ENCODE results near the gene AGXT.

AGXT gene

DNA sequence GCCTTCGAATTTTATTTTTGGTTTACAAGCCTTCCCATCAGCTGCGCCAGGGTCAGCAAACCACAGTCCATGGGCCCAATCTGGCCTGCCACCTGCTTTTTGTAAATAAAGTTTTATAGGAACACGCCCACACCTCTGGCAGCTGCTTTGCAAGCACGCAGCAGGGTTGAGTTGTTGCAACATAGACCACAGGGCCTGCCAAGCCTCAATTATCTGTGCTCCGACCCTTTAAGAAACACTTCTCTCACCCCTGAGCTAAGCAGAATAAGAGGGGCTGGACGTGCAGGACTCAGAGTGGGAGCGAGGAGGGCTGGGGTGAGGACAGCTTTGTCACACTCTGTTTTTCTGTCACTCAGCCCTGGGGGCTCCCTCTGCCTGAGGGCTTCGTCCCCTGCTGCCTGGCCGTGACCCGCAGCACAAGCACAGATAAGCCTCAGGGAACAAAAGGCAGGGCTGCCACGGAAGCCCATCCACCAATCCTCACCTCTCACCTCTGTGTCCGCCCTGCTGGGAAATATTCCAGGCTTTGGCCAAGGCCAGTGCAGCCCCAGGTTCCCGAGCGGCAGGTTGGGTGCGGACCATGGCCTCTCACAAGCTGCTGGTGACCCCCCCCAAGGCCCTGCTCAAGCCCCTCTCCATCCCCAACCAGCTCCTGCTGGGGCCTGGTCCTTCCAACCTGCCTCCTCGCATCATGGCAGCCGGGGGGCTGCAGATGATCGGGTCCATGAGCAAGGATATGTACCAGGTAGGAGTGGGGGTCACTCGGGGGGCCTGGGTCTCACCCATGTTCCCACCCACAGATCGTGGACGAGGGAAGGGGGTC, at the start of gene AGXT:
Gene AGXT, plus strand, starts transcription at position 539 of the 823 bp plus-strand sequence. Its CDS starts 42 bp downstream, at position 581.
- no peak within 1 kb of the TSS for H3K27ac ChIP-seq (ENCODE audit: low read depth, low read length)
- H3K27me3 ChIP-seq (ENCODE audit: insufficient read depth, low read length), result peaks cover 15% of the 10 kb centered on the region
- H3K36me3 ChIP-seq (ENCODE audit: insufficient read depth, low read length), result no peaks in the 10 kb centered on the region
- no peaks in the 10 kb centered on the region for H3K4me1 ChIP-seq (ENCODE audit: control insufficient read depth, insufficient read depth, low read length, unreplicated experiment)
- no peak within 1 kb of the TSS for H2AFZ ChIP-seq (ENCODE audit: low read length, unreplicated experiment)
- H3K4me3 ChIP-seq (ENCODE audit: low read depth, low read length), result no peak within 1 kb of the TSS
- no peaks in the 10 kb centered on the region for H3K79me2 ChIP-seq (ENCODE audit: control insufficient read depth, insufficient read depth, low read length, unreplicated experiment)

DNA sequence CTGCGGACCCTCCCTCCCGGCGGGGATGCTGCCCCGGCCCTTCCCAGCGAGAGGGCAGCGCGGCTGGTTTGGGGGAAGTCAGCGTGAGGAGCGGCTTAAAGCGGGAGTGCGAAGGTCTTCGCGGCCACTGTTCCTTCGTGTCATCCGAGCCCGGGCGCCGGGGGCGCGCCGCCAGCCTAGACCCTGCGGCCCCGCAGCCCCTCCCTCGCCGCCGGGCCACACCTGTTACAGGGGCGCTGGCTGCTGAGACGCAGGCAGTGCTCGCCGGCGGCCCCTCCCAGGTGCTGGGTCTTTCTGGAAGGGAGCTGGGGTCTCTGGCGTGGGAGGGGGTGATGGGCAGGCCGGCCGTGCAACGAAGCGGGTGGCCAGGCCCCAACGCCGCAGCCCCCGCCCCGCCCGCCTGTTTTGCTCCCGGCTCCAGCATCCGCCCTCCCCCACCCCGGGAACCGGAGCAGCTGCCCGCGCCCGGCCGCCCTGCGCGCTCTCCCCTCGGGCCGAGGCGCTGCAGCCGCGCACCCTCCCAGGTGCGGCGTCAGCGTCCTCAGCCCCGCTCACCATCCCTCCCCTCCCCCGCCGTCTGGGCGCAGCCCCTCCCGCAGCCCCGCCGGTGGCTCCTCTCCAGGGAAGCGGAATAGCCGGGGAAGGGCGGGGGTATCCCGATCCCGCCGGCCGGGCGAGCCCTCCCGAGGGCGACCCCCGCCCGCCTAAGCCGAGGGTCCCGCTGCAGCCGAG, 49.3 kb upstream of the AGXT start:
- Histone ChIP-seq H3K4me3 (ENCODE audit: low read depth, low read length) (0 out of 2 replicates have a peak overlapping the region, but pooled peaks have one; percentile 33), H3K27ac (ENCODE audit: low read depth, low read length) (no peak overlapping the region), H3K79me2 (ENCODE audit: control insufficient read depth, insufficient read depth, low read length, unreplicated experiment) (no peaks in the 10 kb centered on the region), H3K27me3 (ENCODE audit: insufficient read depth, low read length) (peaks cover 62% of the 10 kb centered on the region), H3K36me3 (ENCODE audit: insufficient read depth, low read length) (no peaks in the 10 kb centered on the region), H3K4me1 (ENCODE audit: control insufficient read depth, insufficient read depth, low read length, unreplicated experiment) (no peaks in the 10 kb centered on the region), H2AFZ (ENCODE audit: low read length, unreplicated experiment) (no peak overlapping the region)

DNA sequence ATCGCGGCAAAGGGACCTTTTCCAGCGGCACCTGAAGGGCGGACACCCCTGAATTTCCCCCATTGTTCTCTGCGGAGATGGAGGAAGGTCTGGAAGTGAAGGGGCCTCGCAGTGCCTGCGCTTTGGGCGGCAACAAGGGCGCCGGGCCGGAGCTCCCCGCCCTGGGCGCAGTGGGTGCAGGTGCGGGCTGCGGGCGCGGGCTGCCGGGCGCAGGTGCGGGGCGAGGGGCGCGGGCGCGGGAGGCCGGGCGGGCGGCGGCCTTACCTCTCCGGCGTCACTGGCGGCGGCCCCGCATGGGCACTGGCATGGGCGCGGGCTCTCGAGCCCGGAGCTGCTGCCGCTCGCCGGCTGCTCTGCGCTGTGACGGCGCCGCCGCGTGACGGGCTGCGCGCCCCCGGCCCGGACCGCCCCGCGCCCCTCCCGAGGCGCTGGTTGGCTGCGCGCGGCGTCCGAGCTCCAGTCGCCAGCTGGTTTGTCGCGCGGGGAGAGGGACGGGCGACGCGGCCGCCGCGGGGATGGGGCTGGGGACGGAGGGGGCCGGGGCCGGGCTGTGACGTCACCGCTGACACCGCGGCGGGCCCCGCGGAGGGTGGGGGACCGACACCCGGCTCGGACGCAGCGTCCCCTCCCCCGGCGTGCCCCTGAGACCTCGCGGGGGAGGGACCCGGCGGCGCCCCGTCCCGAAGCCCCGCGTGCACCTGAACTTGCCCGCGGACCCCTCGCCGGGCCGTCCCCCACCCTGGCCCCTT, 48.6 kb upstream of the AGXT start, which contains the start of gene KIF1A:
Gene KIF1A, minus strand, starts transcription at position 362 of the 749 bp plus-strand sequence. CDS start 22,467 bp downstream, outside the sequence.
- Histone ChIP-seq H3K79me2 (ENCODE audit: control insufficient read depth, insufficient read depth, low read length, unreplicated experiment) (no peaks in the 10 kb centered on the region), H3K36me3 (ENCODE audit: insufficient read depth, low read length) (no peaks in the 10 kb centered on the region), H3K4me1 (ENCODE audit: control insufficient read depth, insufficient read depth, low read length, unreplicated experiment) (no peaks in the 10 kb centered on the region), H3K27me3 (ENCODE audit: insufficient read depth, low read length) (peaks cover 69% of the 10 kb centered on the region), H3K27ac (ENCODE audit: low read depth, low read length) (no peak within 1 kb of the TSS), H2AFZ (ENCODE audit: low read length, unreplicated experiment) (no peak within 1 kb of the TSS), H3K4me3 (ENCODE audit: low read depth, low read length) (peak within 1 kb of the TSS; percentile 33; the same call in 1 of the 2 replicates)

DNA sequence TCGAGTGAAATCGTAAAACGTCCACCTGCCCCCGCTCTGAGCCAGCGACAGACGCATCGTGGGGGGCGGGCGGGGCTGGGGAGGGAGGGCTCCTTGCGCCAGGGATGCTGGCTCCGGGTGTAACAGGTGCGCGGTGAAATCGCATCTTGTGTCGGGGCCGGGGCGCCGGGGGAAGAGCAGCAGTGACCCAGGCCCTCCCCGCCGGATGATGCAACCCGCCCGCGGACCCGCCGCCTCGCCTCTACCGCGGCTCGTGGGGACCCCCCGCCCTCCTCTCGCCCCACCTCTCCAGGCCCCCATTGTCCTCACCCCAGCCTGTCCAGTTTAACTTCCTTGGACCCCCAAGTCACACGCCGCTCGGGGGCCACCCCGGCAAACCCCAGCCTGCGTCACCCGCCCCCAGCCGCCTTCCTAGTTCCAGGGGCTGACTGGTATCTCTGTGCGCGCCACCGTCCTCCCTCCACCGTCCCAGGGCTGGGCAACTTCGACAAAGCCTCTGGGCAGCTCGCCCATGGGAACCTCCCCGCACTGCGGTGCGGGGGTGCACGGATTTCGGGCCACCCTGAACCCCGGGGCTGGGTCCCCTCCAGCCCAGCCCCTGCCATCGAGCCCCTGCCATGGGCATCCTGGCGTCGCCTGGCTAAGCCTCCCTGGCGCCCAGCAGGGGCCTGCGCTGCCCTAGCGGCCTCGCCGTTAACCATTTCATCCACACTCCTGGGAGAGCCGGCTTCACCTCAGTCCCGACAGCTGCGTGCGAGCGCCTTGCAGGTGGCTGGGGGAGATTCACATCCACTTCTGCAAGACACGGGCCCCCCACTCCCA, 47.8 kb upstream of the AGXT start:
- Histone ChIP-seq H3K79me2 (ENCODE audit: control insufficient read depth, insufficient read depth, low read length, unreplicated experiment) (no peaks in the 10 kb centered on the region), H3K4me1 (ENCODE audit: control insufficient read depth, insufficient read depth, low read length, unreplicated experiment) (no peaks in the 10 kb centered on the region), H3K4me3 (ENCODE audit: low read depth, low read length) (peak overlapping the region; percentile 33; the same call in 1 of the 2 replicates), H3K27ac (ENCODE audit: low read depth, low read length) (no peak overlapping the region), H2AFZ (ENCODE audit: low read length, unreplicated experiment) (no peak overlapping the region), H3K36me3 (ENCODE audit: insufficient read depth, low read length) (no peaks in the 10 kb centered on the region), H3K27me3 (ENCODE audit: insufficient read depth, low read length) (peaks cover 77% of the 10 kb centered on the region)

DNA sequence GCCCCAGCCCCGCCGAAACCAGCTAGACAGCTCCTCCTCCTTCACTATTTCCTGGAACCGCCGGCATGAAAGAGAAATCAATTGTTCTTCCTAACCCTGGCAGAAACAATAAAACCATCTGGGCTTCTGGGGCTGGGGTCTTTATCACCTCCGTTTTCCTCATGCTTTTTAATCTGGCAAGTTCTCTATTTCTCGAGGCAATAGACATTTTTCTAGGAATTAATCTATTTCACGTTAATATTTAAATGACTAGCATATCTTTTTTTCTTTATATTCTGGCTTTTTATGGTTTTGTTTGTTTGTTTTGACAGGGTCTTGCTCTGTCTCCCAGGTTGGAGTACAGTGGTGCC, 47.2 kb upstream of the AGXT start:
- H3K4me3 ChIP-seq (ENCODE audit: low read depth, low read length), result peak overlapping the region; percentile 33; the same call in 1 of the 2 replicates
- no peak overlapping the region for H3K27ac ChIP-seq (ENCODE audit: low read depth, low read length)
- no peaks in the 10 kb centered on the region for H3K79me2 ChIP-seq (ENCODE audit: control insufficient read depth, insufficient read depth, low read length, unreplicated experiment)
- peaks cover 83% of the 10 kb centered on the region for H3K27me3 ChIP-seq (ENCODE audit: insufficient read depth, low read length)
- H3K4me1 ChIP-seq (ENCODE audit: control insufficient read depth, insufficient read depth, low read length, unreplicated experiment), result no peaks in the 10 kb centered on the region
- no peak overlapping the region for H2AFZ ChIP-seq (ENCODE audit: low read length, unreplicated experiment)
- no peaks in the 10 kb centered on the region for H3K36me3 ChIP-seq (ENCODE audit: insufficient read depth, low read length)

DNA sequence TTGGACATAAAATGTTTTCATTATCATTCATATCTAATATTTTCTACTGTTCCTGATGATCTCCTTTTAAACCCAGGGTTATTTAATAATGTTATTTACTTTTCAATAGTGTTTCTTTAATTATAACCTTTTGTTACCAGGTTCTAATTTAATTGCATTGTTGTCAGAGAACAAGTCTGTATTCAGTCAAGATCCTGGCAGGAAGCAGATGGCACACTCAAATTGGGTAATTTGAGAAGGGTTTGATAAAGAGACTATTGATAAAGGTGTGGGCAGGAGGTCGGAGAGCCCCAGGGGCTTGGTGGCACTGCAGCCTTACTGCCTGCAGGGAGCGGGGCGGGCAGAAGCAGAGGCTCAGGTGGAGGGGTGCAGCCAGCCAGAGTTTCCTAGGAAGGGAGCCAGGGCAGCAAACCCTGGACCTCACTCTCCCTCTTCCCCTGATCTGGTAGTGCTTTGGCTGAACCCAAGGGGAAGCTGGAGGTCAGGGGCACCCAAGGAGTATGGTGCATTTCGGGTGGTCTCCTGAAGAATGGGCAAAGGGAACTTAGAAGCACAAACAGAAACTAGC, 46.3 kb upstream of the AGXT start:
- Histone ChIP-seq H3K27me3 (ENCODE audit: insufficient read depth, low read length) (peaks cover 92% of the 10 kb centered on the region), H3K4me1 (ENCODE audit: control insufficient read depth, insufficient read depth, low read length, unreplicated experiment) (no peaks in the 10 kb centered on the region), H3K36me3 (ENCODE audit: insufficient read depth, low read length) (no peaks in the 10 kb centered on the region), H3K27ac (ENCODE audit: low read depth, low read length) (no peak overlapping the region), H2AFZ (ENCODE audit: low read length, unreplicated experiment) (no peak overlapping the region), H3K4me3 (ENCODE audit: low read depth, low read length) (no peak overlapping the region), H3K79me2 (ENCODE audit: control insufficient read depth, insufficient read depth, low read length, unreplicated experiment) (no peaks in the 10 kb centered on the region)

DNA sequence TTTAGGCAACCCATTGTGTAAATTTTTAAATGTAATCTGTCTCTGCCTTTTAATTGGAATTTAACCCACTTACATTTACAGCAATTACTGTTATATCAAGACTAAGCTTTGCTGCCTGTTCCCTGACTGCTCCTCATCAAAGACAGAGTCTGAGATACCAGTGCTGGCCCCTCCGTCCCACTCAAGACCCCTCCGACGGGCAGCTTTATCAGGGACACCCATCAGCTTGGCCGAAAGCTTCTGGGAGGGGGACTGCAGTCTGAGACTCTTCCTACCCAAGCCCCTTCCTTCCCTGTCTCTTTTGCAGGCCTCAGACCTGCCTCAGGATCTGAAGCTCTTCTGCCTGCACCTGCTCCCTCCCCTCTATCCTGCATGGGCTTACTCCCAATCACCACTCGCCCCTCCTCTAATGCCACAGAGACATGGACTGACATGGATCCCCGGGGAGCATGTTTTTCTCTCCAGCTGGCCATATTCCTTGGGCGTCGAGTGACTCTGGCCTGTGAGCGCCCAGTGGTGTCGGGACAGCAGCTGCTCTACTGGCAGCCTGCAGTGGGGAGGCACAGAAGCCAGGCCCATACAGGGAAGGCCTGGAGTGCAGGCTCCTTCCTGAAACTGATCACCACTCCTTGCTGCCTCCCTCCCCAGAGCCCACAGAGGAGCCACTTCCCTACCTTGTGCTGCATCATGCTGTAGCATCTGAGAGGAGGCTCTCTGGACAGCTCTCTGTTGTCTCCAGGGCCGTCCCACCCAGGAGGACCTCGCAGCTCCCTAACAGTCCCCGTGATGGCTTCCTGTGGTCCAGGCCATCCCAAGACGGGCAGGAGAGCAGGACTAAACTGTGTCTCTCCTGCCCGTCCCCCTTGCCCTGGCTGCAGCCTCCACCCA, 44.9 kb upstream of the AGXT start:
- no peak overlapping the region for H3K4me3 ChIP-seq (ENCODE audit: low read depth, low read length)
- no peaks in the 10 kb centered on the region for H3K36me3 ChIP-seq (ENCODE audit: insufficient read depth, low read length)
- H3K27ac ChIP-seq (ENCODE audit: low read depth, low read length), result no peak overlapping the region
- H3K4me1 ChIP-seq (ENCODE audit: control insufficient read depth, insufficient read depth, low read length, unreplicated experiment), result no peaks in the 10 kb centered on the region
- no peak overlapping the region for H2AFZ ChIP-seq (ENCODE audit: low read length, unreplicated experiment)
- peaks cover 97% of the 10 kb centered on the region for H3K27me3 ChIP-seq (ENCODE audit: insufficient read depth, low read length)
- H3K79me2 ChIP-seq (ENCODE audit: control insufficient read depth, insufficient read depth, low read length, unreplicated experiment), result no peaks in the 10 kb centered on the region

DNA sequence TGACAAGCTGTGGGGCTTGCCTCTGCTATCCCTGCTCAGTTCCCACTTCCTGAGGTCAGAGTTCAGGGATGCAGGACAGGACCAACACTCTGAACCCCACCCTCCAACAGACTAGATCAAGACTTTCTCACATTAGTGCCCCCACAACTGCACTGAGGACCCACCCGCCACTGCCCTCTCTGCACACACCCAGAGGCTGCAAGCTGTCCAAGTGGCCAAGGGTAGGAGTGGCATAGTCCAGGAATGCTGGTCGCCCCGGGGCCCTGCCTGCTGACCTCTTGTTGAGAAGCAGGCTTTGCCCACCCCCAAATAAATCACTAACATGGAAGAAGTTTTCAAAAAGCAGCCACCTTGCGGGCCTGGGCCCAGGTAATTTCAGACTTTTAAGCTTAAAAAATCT, 43.1 kb upstream of the AGXT start:
- H3K27ac ChIP-seq (ENCODE audit: low read depth, low read length), result no peak overlapping the region
- peaks cover 99% of the 10 kb centered on the region for H3K27me3 ChIP-seq (ENCODE audit: insufficient read depth, low read length)
- H3K4me1 ChIP-seq (ENCODE audit: control insufficient read depth, insufficient read depth, low read length, unreplicated experiment), result no peaks in the 10 kb centered on the region
- H2AFZ ChIP-seq (ENCODE audit: low read length, unreplicated experiment), result no peak overlapping the region
- no peaks in the 10 kb centered on the region for H3K36me3 ChIP-seq (ENCODE audit: insufficient read depth, low read length)
- no peaks in the 10 kb centered on the region for H3K79me2 ChIP-seq (ENCODE audit: control insufficient read depth, insufficient read depth, low read length, unreplicated experiment)
- no peak overlapping the region for H3K4me3 ChIP-seq (ENCODE audit: low read depth, low read length)

DNA sequence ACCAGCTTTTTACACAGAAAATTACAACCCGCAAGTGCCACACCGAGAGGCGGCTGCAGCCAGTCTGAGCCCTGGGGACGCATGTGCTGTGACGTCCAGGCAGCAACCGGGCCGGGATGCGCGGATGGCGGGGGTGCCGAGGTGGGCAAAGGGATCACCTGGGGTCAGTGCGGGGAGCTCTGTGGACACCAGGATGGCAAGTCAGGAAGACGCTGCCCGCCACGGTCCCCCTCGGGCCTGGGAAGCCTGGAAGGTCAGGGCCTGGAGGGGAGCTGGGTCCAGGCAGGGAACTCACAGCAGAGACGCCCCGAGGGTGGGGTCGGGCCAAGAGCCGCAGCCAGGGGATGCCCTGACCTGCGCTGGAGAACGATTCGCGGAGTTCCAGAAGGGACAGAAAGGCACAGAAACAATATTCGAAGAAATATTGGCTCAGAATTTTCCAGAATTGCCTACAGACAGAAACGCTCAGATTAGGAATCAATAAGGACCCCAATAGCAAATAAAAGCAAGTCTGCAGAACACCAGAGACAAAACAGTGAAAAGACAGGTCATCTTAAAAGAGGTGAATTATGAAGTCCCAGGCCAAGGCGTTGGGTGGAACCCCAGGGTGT, 36.9 kb upstream of the AGXT start:
- Histone ChIP-seq H3K36me3 (ENCODE audit: insufficient read depth, low read length) (no peaks in the 10 kb centered on the region), H3K27me3 (ENCODE audit: insufficient read depth, low read length) (peaks cover 52% of the 10 kb centered on the region), H3K4me1 (ENCODE audit: control insufficient read depth, insufficient read depth, low read length, unreplicated experiment) (peaks cover 10% of the 10 kb centered on the region), H2AFZ (ENCODE audit: low read length, unreplicated experiment) (peak overlapping the region; percentile 85), H3K27ac (ENCODE audit: low read depth, low read length) (no peak overlapping the region), H3K79me2 (ENCODE audit: control insufficient read depth, insufficient read depth, low read length, unreplicated experiment) (no peaks in the 10 kb centered on the region), H3K4me3 (ENCODE audit: low read depth, low read length) (peak overlapping the region; percentile 17)
